ENCODE measurements around the gene TUBB6.

The TUBB6 gene

GRCh38 chr18:12373116-12373770 lies 65.2 kb downstream of the TUBB6 start:
- no peak for TF ChIP-seq CTCF (IDR thresholded peaks at IDR 0.05; ENCODE audit: low read depth, low read length, missing control alignments)
- in situ Hi-C loops (cut with HindIII; ENCODE audit: low sequenced_read_pairs), result no loop called here
- no peak for DNase-seq (ENCODE audit: low read depth)
- no peak overlapping the region for H3K4me3 ChIP-seq (ENCODE audit: low read depth, low read length)

GRCh38 chr18:12373771-12374116 lies 65.7 kb downstream of the TUBB6 start:
- TF ChIP-seq CTCF (IDR thresholded peaks at IDR 0.05; ENCODE audit: low read depth, low read length, missing control alignments), result no peak
- no peak for DNase-seq (ENCODE audit: low read depth)
- in situ Hi-C loops (cut with HindIII; ENCODE audit: low sequenced_read_pairs), result no loop called here
- no peak overlapping the region for H3K4me3 ChIP-seq (ENCODE audit: low read depth, low read length)

GRCh38 chr18:12374401-12374800 lies 66.4 kb downstream of the TUBB6 start:
- H3K4me3 ChIP-seq (ENCODE audit: low read depth, low read length), result no peak overlapping the region
- no peak for DNase-seq (ENCODE audit: low read depth)
- in situ Hi-C loops (cut with HindIII; ENCODE audit: low sequenced_read_pairs), result no loop called here
- no peak for TF ChIP-seq CTCF (IDR thresholded peaks at IDR 0.05; ENCODE audit: low read depth, low read length, missing control alignments)

Data from astrocyte of the cerebellum (primary cell).